ENCODE measurements around the gene CUL3.

Gene CUL3

GRCh38 chr2:224438726-224439125, 146.4 kb downstream of the CUL3 start:
- no peak overlapping the region for H3K4me3 ChIP-seq (ENCODE audit: low read depth, low read length)
- H3K4me1 ChIP-seq, result peaks cover 10% of the 10 kb centered on the region
- no peak overlapping the region for H3K27ac ChIP-seq
- H2AFZ ChIP-seq, result no peak overlapping the region
- TF ChIP-seq CTCF (IDR thresholded peaks at IDR 0.05), result no peak
- no peak overlapping the region for H3K9ac ChIP-seq
- H3K79me2 ChIP-seq, result no peaks in the 10 kb centered on the region
- H3K36me3 ChIP-seq (ENCODE audit: control insufficient read depth, insufficient read depth, low read length), result no peaks in the 10 kb centered on the region
- H3K9me3 ChIP-seq (ENCODE audit: control insufficient read depth, low read length), result no peaks in the 10 kb centered on the region
- H3K4me2 ChIP-seq (ENCODE audit: low read length), result no peak overlapping the region
- no peaks in the 10 kb centered on the region for H3K27me3 ChIP-seq (ENCODE audit: control insufficient read depth, insufficient read depth, low read length)

- no peaks in the 10 kb centered on the region for H3K27me3 ChIP-seq (ENCODE audit: control insufficient read depth, insufficient read depth, low read length)
- no peak overlapping the region for H3K4me2 ChIP-seq (ENCODE audit: low read length)
- no peaks in the 10 kb centered on the region for H3K9me3 ChIP-seq (ENCODE audit: control insufficient read depth, low read length)
- H3K36me3 ChIP-seq (ENCODE audit: control insufficient read depth, insufficient read depth, low read length), result no peaks in the 10 kb centered on the region
- H3K4me1 ChIP-seq, result peaks cover 10% of the 10 kb centered on the region
- H3K4me3 ChIP-seq (ENCODE audit: low read depth, low read length), result no peak overlapping the region
- H3K79me2 ChIP-seq, result no peaks in the 10 kb centered on the region
- no peak for TF ChIP-seq CTCF (IDR thresholded peaks at IDR 0.05)
- no peak overlapping the region for H2AFZ ChIP-seq
- H3K9ac ChIP-seq, result no peak overlapping the region
- H3K27ac ChIP-seq, result no peak overlapping the region
Measured at GRCh38 chr2:224436634-224437033, 148.5 kb downstream of the CUL3 start.

- Histone ChIP-seq H3K9me3 (ENCODE audit: control insufficient read depth, low read length) (no peaks in the 10 kb centered on the region), H3K27ac (no peak overlapping the region), H3K9ac (no peak overlapping the region), H3K4me3 (ENCODE audit: low read depth, low read length) (no peak overlapping the region), H3K36me3 (ENCODE audit: control insufficient read depth, insufficient read depth, low read length) (no peaks in the 10 kb centered on the region), H3K4me2 (ENCODE audit: low read length) (no peak overlapping the region), H3K4me1 (peaks cover 10% of the 10 kb centered on the region), H3K27me3 (ENCODE audit: control insufficient read depth, insufficient read depth, low read length) (no peaks in the 10 kb centered on the region), H3K79me2 (no peaks in the 10 kb centered on the region), H2AFZ (peak overlapping the region; percentile 1)
- no peak for TF ChIP-seq CTCF (IDR thresholded peaks at IDR 0.05)
Measured at GRCh38 chr2:224434618-224435017, 150.5 kb downstream of the CUL3 start.

- Histone ChIP-seq H3K27ac (no peak overlapping the region), H3K9ac (no peak overlapping the region), H3K4me2 (ENCODE audit: low read length) (no peak overlapping the region), H3K4me1 (peaks cover 10% of the 10 kb centered on the region), H3K36me3 (ENCODE audit: control insufficient read depth, insufficient read depth, low read length) (no peaks in the 10 kb centered on the region), H3K4me3 (ENCODE audit: low read depth, low read length) (no peak overlapping the region), H3K79me2 (no peaks in the 10 kb centered on the region), H3K9me3 (ENCODE audit: control insufficient read depth, low read length) (no peaks in the 10 kb centered on the region), H3K27me3 (ENCODE audit: control insufficient read depth, insufficient read depth, low read length) (no peaks in the 10 kb centered on the region), H2AFZ (no peak overlapping the region)
- no peak for TF ChIP-seq CTCF (IDR thresholded peaks at IDR 0.05)
Measured at GRCh38 chr2:224433442-224433841, 151.7 kb downstream of the CUL3 start.

- no peaks in the 10 kb centered on the region for H3K27me3 ChIP-seq (ENCODE audit: control insufficient read depth, insufficient read depth, low read length)
- H3K4me2 ChIP-seq (ENCODE audit: low read length), result no peak overlapping the region
- no peak overlapping the region for H3K9ac ChIP-seq
- no peaks in the 10 kb centered on the region for H3K36me3 ChIP-seq (ENCODE audit: control insufficient read depth, insufficient read depth, low read length)
- no peaks in the 10 kb centered on the region for H3K9me3 ChIP-seq (ENCODE audit: control insufficient read depth, low read length)
- no peak overlapping the region for H2AFZ ChIP-seq
- no peak overlapping the region for H3K27ac ChIP-seq
- no peak overlapping the region for H3K4me3 ChIP-seq (ENCODE audit: low read depth, low read length)
- no peak for TF ChIP-seq CTCF (IDR thresholded peaks at IDR 0.05)
- H3K4me1 ChIP-seq, result peaks cover 10% of the 10 kb centered on the region
- no peaks in the 10 kb centered on the region for H3K79me2 ChIP-seq
Measured at GRCh38 chr2:224432003-224432579, 153.1 kb downstream of the CUL3 start.

All from parathyroid adenoma (tissue), 2 donors.